HS-27A (cell line): ENCODE data around the gene SCRN1.
A peak's percentile ranks its signal among the peaks of the same experiment; 100 is the strongest.
"Not testable (repeated sequence)": the region's sequence is repeated elsewhere in the genome, so short reads cannot be mapped to it uniquely, and the experiment has no call there.

Experiments
- DNase-seq: peaks from one replicate; pipeline ENCODE4 v3.0.0-alpha.2; 2012; ENCODE audit warnings: low read depth, missing footprints

SCRN1 gene

GRCh38 chr7:29926216-29926615 is 63.4 kb downstream of the SCRN1 start:
- no peak for DNase-seq

DNA sequence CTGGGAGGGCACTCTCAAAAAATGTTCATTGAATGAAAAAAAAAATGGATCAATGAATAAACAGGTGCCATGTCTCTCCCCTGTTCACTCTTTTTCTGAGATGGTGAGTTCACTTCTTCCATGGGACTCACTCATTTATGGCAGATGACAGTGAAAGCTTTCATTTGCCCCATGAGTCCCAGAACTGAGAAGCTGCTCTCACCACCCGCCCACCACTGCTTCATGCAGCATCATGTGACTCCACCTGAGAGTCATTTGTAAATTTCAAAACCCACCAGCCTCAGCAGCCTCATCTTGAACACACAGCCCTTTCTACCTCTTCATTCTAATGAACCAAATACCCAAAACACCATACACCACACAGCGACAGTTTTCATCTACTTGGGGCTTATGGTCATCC is 64.9 kb downstream of the SCRN1 start:
- DNase-seq: no peak

GRCh38 chr7:29924006-29924405 is 65.6 kb downstream of the SCRN1 start:
- DNase-seq: no peak

- DNase-seq: no peak
These were observed 66.5 kb downstream of the SCRN1 start for GRCh38 chr7:29922921-29923700.

DNA sequence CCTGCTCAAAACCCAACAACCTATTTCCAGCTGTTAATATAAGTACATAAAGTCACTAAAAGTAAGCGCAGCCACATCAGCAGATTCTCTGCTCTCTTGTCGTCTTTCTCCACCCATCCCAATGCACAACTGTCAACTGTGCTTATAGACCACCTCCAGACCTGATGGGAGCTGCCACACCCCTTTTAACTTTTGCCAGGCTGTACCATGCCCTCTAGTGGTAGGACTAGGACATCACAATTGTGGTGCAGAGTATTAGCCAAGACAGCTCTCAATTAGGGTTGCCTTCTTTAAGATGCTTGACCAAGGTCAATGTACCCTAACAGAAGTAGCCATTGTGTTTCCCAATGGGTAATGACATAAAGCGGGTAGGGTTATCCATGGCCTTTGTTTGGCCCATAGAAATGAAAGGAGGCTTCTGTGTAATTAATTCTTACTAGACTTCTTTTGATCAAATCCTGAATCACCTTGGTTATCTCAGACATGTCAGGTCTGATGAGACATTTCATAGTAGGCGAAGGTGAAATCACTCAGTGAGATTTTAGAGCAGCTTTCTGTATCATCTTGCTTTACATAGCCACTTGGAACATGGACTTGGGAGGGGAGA is 68.1 kb downstream of the SCRN1 start:
- peak; percentile 12 for DNase-seq

DNA sequence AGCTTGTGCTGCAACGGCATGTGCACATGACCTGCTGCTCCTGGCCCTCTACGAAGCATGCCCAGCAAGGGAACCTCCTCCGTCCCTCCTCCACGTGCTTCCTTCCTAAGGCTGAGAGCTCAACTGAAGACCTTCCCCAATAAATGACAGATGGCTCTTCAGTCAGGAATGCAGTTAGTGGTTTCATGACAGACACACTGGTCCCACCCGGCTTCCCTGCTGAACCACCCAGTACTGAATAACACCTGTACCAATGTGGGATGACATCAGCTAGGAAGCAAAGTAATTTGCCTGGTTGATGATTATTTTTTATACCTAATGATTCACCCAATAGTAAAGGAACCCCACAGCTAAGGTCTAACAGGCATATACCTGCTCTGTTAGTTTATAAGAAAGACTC is 69.1 kb downstream of the SCRN1 start:
- DNase-seq: no peak

DNA sequence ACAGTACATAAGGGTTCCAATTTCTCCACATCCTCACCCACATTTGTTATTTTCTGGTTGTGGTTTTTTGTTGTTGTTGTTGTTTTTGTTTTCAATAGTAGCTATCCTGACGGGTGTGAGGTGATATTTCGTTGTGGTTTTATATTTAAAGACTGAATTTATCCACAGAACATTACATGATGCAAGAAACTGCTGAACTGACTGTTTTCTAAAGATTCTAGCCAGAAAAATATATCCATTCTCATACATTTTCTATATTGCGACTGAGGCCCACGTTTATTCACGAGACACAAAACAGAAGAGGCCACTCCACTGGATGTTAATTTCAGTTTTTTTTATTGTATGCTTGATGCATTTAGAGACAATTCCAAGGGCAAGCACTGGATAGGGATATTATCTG is 69.8 kb downstream of the SCRN1 start:
- DNase-seq: no peak

GRCh38 chr7:29918850-29919249 is 70.8 kb downstream of the SCRN1 start:
- no peak for DNase-seq

- no peak for DNase-seq
These were observed 72.0 kb downstream of the SCRN1 start for GRCh38 chr7:29917641-29918040.

DNA sequence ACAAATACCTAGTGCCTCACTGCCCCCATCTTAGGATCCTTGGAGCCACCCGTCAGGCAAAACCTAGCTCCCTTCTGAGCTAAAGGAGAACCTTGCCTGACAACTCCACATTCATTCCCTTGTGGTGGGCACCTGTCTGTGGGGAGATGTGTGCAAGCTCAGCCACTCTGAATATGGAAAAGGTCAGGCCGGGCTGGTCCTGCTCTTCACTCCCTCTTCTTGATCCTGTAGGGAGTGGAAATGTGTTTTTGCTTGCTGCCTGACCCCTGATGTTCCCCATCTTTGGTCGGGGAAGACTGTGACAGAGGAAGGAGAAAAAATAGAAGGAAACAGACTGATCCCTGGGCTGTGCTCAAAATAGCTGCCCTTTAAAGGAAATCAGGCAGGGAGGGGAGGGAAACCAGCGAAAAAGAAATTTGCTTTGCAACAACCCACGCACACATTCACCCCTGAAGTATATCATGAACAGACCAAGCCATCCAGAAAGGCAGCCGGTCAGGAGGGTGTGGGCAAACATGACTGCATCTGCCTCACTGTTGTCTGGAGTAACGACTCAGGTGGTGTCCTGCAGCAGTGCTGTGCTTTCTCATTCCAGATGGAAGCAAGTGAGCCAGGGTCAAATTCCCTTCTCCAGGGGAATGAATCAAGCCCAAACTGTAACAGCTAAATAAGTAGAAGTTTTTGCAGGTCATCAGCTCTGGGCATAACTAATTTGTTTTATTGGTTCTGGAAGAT is 74.0 kb downstream of the SCRN1 start:
- DNase-seq: no peak

DNA sequence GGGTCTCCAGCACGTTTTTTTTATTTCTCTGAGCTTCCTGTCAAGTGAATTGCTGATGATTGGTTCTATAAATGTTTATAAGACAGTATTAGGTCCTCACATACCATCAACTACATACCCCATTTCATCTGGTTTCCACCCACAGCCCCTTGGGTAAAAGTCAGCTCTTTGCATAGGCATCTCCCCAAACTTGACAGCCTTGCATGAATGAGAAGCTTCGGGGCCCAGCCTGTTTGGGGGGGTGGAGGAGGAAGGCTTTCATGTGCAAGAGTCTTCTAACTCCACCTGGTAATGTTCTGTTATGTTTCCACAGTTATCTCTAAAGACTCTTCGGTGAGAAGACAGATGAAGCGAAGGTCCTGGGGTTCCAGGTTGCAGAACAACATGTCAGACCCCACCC is 75.4 kb downstream of the SCRN1 start:
- no peak for DNase-seq

- no peak for DNase-seq
These were observed 83.2 kb downstream of the SCRN1 start for GRCh38 chr7:29906200-29907022.

GRCh38 chr7:29900745-29901144 is 88.9 kb downstream of the SCRN1 start:
- DNase-seq: no peak

DNA sequence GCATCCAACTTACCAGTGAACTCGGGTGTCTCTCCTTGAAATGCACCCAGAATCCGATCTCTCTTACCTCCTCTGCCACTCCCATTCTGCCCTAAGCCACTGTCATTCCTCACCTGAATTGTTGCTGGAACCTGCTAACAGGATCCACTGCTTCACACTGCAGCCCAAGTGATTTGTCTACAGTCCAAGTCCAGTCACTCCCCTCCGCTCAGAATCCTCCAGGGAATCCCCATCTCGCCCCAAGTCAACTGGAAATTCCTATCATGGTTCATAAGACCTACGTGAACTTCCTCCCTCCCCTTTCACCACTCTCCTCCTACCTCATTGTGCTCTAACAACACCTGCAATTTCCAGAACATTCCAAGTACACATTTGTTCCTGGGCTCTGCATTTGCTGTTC is 91.3 kb downstream of the SCRN1 start:
- DNase-seq: no peak

DNA sequence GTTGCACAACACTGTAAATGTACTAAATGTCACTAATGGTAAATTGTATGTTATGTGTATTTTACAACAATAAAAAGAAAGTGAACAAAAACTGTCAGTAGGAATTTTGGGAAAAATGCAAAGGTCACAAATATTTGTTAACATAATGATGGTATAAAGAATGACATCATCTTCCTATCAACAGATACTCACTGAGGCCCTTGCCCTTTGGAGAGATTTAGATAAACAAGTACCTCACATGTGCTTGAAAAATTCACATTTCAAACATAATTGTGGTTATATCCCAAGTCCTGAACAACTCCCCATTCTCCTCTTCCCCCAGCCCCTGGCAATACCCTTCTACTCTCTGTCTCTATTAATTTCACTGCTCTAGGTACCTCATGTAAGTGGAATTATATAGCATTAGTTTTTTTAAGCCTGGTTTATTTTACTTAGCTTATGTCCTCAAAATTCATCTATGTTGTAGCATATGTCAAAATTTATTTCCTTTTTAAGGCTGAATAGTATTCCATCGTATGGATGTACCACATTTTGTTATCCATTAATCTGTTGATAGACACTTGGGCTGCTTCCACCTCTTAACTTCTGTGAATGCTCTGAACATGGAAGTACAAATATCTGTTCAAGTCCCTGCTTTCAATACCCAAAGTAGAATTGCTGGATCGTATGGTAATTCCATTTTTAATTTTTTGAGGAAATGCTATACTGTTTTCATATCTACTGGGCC is 92.8 kb downstream of the SCRN1 start:
- peak; percentile 11 for DNase-seq

DNA sequence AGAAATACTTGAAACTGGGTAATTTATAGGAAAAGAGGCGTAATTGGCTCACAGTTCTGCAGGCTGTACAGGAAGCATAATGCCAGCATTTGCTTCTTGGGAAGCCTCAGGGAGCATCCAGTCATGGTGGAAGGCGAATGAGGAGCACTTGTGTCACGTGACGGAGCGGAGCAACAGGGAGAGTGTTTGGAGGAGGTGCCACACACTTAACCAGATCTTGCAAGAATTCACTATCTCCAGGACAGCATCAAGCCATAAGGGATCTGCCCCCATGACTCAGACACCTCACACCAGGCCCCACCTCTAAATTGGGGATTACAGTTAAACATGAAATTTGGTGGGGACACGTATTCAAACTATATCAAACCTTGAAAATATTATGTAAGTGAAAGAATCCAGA is 94.0 kb downstream of the SCRN1 start:
- DNase-seq: no peak

DNA sequence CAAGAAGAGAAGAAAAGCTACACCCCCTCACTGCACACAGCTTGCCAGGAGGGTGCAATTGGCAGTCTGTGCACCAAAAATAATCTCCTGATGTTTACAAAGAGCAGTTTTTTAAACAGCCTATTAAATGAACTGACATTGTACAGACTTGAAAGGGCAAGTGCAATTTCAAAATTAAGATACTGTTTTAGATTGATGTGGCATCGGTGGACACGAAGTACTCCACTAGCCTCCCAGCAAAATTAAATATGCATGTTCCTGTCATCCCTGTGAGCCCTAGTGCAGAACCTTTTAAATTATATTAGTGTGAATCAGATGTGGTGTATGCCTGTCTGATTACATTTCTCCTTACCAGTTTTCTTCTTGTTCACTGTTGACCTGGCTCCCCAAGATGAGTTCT is 95.3 kb downstream of the SCRN1 start:
- no peak for DNase-seq

DNA sequence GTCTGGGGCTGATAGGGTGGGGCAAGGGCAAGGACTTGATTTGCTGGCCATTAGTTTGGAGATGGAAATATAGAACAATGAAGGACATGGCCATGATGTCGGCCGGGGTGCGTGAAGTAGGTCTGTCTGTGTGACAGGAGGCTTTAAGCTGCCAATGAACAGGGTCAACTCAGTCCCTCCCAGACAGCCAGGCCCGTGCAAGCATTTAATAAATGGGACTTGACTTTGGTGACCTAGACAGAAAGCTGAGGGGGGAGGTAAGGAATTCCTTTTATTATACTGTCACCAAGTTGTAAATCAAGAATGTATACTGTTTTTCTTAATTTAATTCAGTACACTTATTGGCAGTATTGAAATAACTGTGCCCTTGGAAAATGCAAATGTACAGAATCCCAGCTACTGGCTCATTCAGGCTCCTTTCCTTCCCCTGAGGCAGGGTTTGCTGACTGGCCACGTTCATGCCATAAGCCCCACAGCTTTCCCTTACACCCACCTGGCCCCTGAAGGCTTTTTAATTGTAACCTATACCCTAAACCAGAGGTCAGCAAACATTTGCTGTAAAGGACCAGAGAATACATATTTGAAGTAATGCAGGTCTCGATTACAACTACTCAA is 96.1 kb downstream of the SCRN1 start:
- no peak for DNase-seq

DNA sequence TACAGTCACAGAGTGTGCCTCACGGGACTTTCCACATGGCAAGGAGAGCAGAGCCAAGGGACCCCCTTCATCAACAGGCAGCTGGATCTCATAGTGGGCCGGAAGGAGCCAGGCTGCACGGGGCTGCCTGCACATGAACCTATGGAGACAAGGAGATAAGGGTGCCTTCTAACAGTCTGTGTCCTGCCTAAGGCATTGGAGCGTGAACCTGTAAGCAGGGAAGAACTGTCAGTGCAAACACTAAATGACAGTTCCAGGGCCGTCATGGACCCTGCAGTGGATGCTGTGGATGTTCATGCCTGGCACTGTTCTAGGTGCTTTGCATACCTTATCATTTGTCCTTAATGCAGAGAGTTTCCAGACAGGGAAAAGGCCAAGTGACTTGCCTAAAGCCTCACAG is 97.4 kb downstream of the SCRN1 start:
- DNase-seq: no peak

DNA sequence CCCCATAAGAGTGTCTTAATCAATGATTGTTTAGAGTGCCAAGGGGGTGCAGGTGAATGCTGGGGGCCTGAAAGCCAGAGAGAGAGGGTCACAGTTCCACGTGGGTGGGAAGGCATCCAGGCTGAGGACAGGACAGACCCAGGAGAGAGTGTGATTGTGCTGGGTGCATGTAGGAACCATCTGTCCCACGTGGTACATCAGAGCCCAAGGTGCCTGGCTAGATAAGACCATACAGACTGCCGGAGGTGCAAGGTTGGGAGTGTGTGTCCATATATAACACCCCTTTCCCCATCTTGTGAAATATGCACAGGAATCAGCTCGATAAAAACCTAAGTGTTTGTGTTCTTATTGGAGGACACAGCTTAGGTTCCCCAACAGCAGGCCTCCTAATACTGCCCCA is 97.8 kb downstream of the SCRN1 start:
- no peak for DNase-seq

GRCh38 chr7:29890786-29891185 is 98.8 kb downstream of the SCRN1 start:
- DNase-seq: not testable (repeated sequence)
